Stimulated activated CD8-positive, alpha-beta memory T cell treated with anti-CD3 and anti-CD28 coated beads, Interleukin-4, amount 100 ng/mL, for 1 hour (primary cell): ENCODE measurements around the gene HSPB8.

Experiments
- DNase-seq, 2 donors: peaks; one replicate each; pipeline ENCODE4 v3.0.0-alpha.2; 2020; ENCODE audit warnings: low read depth in 2 of 2, low spot score in 1 of 2

HSPB8 gene, protein sequence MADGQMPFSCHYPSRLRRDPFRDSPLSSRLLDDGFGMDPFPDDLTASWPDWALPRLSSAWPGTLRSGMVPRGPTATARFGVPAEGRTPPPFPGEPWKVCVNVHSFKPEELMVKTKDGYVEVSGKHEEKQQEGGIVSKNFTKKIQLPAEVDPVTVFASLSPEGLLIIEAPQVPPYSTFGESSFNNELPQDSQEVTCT

DNA sequence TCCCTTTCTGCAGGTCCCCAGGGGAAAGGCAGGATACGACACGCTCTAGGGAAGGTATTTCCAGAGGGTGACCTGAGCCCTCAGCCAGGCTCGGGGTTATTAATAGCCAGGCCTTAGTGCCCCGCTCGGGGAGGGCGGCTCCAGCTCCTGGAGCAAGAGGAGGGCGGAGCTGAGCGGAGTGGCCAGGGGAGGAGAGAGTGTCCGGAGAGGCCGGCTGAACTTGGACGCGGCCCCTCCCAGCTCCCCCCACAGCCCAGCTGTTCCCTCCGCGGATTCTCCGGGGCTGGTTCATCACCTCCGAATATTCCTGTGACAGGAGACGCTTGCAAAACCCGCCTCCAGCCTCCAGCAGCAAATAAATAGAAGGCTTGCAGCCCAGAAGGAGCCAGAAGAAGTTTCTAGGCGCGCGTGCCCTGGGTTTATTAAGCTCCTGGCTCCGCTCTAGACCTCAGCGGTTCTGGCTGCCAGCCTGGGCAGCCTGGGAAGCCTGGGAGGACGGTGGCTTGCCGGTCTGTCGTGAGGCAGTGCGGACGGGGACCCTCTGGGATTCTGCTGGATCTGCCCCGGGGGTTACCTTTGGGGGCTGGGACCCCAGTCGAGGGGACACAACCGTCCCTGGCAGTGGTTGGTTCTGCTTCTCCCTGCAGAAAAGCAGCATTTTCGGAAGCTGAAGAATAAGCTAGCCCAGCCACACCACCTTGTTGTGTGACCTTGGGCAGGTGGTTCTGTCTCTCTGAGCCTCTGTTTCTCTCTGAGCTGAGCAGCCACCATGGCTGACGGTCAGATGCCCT is at the start of gene HSPB8:
HSPB8 (plus strand) TSS at position 388 of the 791 bp plus-strand sequence; CDS start at position 770, 382 bp downstream.
- no peak for DNase-seq

DNA sequence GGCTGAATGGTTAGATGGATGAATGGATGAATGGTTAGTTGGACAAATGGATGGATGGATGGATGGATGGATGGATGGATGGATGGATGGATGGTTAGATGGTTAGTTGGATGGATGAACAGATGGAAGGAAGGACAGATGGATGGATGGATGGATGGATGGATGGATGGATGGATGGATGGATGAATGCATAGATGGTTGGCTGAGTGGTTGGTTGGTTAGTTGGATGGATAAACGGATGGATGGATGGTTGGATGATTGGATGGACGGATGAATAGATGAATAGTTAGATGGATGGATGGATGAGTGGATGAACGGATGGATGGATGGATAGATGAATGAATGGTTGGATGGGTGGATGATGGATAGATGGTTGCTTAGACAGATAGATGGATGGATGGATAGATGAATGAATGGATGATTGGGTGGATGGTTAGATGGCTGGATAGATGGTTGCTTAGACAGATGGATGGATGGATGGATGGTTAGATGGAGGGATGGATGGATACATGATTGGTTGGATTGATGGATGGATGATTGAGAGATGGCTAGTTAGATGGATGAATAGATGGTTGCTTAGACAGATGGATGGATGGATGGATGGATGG is 48.8 kb upstream of the HSPB8 start:
- no peak for DNase-seq

DNA sequence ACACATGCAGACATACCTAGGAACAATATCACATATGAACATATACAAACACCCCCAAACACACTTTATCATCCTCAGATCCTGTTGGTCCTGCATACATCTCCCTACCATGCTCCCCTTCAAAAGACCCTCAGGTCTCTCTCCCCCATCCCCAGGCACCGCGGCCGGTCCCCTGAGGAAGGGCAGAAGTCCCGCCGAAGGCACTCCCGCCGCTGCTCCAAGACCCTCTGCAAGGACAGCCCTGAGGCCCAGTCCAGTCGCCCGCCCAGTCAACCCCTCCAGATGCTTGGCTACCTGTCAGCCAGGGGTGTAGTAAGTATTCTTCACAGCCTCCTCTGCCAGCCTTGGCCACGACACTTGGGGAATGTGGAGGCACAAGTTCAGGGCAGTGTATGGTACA is 48.2 kb upstream of the HSPB8 start:
- DNase-seq = no peak

DNA sequence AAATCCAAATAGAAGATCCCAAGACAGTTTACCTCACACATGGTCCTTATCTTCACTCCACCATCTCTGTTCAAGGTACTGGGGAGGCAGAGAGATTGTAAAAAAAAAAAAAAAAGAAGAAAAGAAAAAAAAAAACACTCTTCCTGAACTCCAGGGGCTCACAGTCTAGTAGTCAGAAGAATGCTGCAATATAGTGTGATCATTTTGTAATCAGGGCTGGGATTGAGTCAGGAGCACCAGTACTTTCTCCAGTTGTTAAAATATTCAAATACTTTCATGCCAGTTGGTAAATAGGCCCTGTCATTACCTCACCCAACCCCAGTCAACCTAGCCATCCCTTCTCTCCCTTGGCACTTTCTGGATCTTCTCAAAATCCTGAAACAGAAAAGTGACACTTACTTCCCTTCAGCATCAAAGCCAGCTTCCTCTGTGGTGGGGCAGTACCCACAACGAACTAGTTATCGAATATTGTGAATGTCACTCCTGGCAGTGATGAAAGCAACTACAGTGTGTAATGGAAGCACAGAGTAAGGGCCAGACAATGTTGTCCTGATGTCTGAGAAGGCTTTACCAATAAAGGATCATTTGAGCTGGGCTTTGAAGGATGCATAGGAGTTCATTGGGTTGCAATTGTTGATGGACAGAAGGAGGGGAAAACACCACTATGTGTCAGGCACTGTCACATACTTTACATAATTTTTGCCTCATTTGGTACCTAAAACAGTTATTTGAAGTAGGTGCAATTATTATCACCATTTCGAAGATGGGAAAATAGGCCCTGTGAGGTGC is 44.3 kb upstream of the HSPB8 start:
- no peak for DNase-seq

DNA sequence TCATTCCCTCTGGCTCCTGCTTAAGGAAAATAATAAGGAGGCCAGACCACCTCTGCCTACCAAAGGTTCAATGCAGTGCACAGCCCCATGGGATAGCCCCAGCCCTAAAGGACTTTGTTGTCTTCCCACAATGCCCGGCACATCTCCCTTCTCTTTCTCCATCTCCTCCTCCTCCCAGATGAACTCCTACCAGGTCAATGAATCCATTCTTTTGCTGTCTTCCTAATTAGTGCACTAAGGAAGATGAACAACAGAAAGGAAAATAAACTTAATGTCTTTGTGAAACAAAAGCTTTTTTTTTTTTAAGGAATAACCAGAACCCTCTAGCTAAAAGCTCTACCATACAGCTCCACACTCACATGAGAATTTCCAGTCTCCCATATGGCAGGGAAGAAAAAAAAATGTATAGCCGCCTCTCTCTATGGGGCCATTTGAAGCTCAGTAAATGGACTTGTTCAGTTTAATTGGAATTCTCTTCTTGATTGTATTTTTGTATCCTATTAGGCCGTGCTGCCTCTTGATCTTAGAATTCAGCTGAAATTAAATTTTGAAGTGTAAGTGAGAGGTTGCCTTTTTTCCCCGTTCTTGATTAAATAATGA is 41.8 kb upstream of the HSPB8 start:
- DNase-seq = no peak

DNA sequence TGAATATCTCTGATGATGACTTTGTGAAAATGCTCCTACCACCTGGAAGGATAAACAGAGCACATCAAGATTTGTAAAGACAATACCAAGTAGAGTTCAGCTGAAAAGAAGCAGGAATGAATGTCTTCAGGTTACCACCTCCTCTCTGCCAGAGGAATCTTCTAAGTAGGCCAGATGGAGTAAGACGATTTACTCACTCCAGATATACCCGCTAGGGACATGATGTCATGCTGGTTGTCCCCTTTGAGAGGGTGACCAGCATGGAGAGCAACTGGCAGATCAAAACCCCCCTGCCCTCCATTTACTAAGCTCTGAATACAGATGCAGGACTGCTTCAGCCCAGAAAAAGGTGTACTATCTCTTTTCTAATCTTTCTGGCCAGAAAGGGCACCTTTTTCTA is 39.3 kb upstream of the HSPB8 start:
- no peak for DNase-seq

DNA sequence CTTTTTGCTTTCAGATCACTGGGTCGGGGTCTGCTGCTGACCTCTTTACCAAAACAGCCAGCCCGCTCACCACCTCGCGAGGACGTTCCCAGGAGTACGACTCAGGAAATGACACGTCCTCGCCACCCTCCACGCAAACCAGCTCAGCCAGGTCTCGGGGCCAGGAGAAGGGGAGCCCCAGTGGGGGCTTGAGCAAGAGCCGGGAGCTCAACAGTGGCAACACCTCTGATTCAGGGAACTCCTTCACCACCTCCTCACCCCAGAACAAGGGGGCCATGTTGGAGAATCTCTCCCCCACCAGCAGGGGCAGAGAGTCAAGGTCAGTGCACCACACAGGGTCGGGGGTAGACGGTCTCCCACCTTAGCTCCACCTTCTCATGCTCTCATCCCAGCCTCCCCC is 33.4 kb upstream of the HSPB8 start:
- DNase-seq = no peak

DNA sequence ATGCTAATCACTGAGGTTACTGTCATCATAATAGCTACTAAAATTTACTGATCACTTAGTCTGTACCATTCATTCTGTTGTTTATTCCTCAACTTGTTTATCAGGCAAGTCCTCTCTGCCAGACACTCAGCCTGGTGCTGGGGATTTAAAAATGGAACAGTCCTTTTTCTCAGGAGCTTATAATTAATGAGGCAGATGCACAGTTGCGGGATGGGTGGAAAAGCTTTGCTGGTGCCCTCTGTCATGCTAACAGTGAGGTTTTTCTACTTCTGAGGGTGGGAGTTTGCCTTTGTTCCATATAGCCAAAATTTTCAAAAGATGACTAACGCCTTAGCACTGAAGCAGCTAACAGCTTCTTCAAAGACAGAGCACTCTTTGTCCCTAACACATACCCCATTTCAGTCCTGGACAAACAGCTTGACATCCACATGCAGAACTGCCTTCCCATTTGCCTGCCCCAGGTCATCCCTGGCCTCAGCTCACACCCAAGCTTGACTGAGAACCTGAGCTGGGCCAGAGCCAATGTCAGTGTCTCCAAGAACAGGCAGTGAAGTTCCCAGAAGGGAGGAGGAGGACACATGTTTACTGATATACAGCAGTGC is 30.8 kb upstream of the HSPB8 start:
- DNase-seq = no peak

DNA sequence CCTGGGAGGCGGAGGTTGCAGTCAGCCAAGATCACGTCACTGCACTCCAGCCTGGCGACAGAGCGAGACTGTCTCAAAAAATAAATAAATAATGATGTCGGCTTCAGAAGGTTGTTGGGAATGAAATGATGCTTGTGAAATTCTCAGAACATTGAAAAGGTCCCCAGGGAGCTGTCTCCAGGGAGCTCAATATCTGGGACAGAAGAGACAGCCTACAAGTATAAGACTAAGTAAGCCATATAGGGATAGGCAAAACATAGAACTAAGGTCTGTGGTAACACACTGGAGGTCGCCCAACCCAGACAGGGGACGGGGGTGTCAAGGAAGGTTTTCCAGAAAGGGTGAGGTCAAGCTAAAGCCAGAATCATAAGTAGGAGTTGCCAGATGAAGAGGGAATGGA is 29.5 kb upstream of the HSPB8 start:
- no peak for DNase-seq

DNA sequence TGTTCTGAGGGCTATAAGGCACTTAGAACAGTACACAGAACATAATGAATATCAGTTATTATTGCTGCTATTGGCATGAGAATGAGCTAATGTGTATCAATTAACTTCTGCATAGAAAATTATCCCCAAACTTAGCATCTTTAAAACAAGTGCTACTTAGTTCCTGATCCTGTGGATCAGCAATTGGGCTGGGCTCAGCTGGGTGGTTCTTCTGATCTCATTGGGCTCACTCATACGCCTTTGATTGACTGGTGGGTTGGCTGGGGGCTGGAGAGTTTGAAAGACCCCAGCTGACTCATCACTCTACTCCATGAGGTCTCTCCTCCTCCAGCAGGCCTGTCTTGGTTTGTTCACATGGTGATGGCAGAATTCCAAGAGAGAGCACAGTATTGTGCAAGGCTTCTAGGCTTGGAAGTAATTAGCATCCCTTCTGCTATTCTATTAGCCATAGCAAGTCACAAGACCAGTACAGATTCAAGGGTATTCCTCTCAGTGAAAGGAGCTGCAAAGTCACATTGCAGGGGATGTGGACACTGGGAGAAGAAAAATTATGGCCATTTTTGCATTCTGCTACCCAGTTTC is 27.2 kb upstream of the HSPB8 start:
- DNase-seq = no peak

DNA sequence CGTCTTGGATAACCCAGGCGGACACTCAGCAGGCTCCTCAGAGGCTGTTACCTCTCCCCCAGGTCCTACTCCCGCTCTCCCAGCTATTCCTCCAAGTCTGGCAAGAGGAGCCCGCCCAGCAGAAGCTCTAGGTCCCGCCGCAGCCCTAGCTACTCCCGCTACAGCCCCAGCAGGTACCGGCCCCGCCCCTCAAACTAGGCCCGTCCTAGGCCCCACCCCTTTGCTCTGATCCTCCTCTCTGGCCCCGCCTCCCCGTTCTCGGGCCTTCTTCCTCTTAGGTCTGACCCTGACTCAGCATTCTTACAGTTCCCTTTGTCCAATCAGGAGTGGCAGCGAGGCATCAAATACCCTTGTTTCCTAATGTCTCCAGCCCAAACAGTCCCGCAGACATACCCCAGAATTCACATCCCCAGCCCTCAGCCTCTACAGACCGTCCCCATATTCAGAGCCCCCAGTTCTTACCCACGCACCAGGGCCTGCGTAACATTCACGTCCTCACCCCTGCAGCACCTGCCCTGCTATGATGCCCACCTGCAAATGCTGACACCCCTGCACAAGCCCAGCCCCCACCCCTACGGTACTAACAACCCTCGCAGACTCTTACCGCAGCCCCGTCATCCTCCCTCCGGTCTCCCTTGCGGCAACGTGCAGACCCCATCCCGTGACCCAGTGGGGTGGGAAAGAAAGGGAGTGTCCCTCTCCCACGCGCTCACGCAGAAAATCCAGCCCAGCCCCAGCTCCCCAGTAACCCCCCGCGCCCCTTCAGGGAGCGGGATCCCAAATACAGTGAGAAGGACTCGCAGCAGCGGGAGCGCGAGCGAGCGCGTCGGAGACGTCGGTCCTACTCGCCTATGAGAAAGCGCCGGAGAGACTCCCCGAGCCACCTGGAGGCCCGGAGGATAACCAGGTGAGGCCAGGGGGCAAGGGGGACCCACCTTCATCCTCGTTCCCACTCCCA is 25.0 kb upstream of the HSPB8 start:
- no peak for DNase-seq

DNA sequence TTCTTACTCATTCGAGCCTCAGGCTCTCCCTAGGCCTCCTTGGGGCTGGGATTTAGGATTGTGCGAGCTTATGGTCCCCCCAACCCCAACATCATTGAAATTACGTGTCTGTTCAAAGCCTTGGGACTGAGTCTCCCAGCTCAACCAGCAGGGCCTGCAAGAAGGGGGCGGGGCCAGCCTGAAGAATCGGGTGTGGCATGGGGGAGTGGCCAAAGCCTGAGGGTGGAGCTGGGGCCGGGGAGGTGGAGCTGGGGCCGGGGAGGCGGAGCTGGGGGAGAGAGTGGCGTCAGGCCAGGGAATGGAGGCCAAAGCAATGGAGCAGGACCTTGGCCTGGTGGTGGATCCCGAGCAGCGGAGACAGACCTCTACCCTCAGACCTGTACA is 24.3 kb upstream of the HSPB8 start:
- no peak for DNase-seq

DNA sequence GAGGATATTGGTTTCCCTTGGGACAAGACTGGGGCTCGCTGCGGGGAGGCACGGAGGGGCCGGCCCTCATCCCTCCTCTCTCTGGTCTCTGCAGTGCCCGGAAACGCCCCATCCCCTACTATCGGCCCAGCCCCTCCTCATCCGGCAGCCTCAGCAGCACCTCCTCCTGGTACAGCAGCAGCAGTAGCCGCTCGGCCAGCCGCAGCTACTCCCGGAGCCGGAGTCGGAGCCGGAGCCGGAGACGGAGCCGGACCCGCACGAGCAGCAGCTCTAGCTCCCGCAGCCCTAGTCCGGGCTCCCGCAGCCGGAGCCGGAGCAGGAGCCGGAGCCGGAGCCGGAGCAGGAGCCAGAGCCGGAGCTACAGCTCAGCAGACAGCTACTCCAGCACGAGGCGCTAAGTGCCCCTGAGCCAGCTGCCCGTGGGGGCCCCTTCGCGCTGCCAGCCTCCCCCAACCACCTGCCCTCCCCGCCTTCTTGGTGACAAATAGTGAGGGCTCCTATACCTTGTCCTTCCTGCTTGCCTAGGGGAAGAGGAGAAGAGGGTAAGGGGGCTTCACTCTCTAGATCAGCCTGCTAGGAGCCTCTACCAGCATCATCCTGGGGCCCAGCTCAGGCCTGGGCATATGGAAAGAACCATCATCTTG is 22.2 kb upstream of the HSPB8 start:
- DNase-seq = no peak

DNA sequence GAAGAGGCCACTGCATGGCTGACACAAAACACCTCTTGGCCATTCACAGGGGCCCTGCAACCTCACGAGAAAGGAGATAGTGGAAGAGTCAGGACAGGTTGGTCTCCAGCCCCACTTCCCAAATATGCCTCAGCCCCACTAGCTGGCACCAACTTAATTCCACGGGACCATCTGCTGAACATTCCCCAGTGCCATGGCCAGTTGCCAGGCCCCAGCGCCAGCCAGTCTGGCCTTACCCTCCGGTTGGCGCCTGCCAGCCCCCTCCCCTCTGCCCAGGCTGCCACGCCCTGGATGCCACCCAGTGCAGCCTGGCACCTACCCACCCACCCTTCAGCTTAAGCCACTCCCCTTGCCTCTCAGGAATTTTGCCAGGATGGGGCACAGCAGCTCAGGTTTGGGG is 21.2 kb upstream of the HSPB8 start:
- DNase-seq = no peak

DNA sequence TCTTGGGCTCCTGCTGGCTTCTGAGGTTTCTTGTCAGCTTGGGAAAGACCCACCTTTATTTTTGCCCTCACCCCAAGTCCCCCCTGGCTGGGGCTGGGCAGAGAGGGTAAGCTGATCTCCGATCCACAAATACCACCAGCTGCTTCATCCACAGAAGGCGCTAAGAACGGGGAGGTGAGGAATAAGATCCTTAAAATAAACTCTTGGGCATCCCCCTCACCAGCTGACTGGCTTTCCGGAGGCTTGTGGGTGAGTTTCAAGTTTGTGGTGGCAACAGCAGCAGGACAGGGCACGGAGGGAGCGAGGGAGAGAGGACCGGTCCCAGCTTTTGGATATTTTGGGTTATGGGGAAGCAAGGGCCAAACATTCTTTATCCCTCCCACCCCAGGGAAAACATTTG is 20.8 kb upstream of the HSPB8 start:
- DNase-seq = no peak

DNA sequence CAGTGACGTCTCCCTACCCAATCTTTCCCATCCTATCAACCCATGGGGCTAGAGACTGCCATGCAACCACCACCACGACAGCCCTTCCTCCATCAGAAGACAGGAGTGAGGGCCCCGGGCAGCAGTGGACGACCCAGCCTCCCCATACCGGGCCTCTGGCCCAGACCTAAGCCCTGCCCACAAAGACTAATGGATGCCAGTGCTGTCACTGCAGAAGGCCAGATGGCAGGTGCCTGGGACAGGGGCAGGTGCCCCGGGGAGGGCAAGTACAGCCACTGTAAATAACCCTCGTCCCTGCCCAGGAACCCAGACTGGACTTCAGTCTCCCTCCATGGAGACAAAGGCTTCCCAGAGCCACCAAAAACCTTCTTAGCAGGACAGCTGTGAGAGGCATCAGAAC is 20.3 kb upstream of the HSPB8 start:
- DNase-seq = no peak

DNA sequence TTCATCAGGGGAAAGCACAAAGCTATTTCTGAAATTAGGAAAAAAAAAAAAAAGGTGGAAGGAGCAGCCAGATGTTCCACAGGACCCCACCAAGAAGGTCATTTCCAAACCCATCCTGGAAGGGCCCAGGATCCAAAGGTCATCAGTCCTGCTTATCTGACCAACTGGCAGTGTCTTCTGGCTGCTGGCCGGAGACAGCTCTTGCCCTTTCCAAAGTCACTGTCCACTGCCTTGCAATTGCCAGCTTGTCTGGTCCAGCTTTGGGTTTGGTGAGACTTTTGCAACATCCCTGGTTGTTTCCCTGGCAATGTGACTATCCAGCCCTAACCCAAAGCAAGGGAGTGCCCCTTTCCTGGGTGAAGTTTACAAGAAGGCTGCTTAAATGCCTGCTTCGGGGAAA is 18.9 kb upstream of the HSPB8 start:
- DNase-seq = no peak

DNA sequence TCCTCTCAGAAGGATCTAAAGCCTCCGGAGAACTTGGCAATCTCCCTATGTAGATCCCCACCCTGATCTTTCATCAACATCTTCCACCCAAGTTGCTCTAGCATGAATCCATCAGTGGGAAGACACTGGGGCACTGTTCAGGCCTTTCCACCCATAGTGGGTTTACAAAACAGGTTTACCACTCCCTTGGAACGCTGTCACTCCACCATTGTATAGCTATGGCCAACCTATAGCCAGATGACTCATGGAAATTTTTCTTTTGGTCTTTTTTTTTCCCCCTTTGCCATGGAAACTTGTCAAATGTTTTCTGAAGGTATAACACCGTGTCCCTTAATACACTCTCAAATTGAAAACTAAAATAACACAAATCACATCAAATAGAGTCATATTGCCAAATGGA is 10.8 kb upstream of the HSPB8 start:
- DNase-seq = no peak

DNA sequence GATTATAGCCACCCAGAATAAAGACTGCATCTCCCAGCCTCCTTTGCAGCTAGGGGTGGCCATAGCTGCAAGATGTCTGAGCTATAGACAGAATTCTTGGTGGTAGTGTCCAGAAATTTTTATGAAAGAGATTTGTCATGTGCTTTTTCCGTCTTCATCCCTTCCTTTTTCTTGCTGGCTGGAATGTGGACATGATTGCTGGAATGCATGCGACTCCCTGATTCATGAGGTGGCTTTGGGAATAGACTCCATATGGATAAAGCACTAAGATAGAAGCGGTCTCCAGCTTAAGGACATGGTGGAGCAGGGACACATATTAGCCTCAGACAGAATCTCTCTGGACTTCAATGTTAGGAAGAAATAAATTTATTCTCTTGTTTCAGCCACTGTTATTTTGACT is 10.0 kb upstream of the HSPB8 start:
- no peak for DNase-seq
